Right atrium auricular region (tissue), 2 donors: ENCODE data around the gene UNC119. TPM values are rescaled to one million over a fixed set of nuclear protein-coding genes. Genes with fewer than 3 reads are reported as not detected.

Experiments
- DNase-seq: peaks from one replicate; pipeline ENCODE4 v3.0.0-alpha.2; 2019; ENCODE audit warnings: low spot score
- H3K27ac ChIP-seq, 2 donors: fragments of 200-600 bp; sonication (generic); 1 replicate in 1 of 2; 2 replicates in 1 of 2; pipeline ENCODE4 v1.5.1; 2016 to 2019
- H3K27me3 ChIP-seq, 2 donors: fragments of 200-600 bp; sonication (generic); one replicate each; pipeline versions ENCODE4 v1.5.1 to v1.6.0; 2017 to 2019
- H3K36me3 ChIP-seq: fragments of 200-600 bp; sonication (generic); one replicate; pipeline ENCODE4 v1.5.1; 2016
- H3K4me1 ChIP-seq, 2 donors: fragments of 200-600 bp; sonication (generic); one replicate each; pipeline versions ENCODE4 v1.5.1 to v1.6.0; 2017 to 2019
- H3K4me3 ChIP-seq, 2 donors: fragments of 200-600 bp; sonication (generic); 1 replicate in 1 of 2; 2 replicates in 1 of 2; pipeline ENCODE4 v1.5.1; 2017 to 2019; ENCODE audit warnings: mild to moderate bottlenecking in 1 of 2, moderate library complexity in 1 of 2
- H3K9me3 ChIP-seq, 2 donors: fragments of 200-600 bp; sonication (generic); one replicate each; pipeline ENCODE4 v1.5.1; 2019
- total RNA-seq, 2 donors: library from RNA; depleted of rRNA; stranded (reverse); fragments of >200 nt; gene quantifications; one replicate each; pipeline ENCODE4 v1.1.0, GENCODE V29; 2016
- TF ChIP-seq, protein P1 (sequence below), 2 donors: fragments of 200-600 bp; sonication (generic); IDR thresholded peaks; one replicate each; pipeline ENCODE4 v1.5.1; 2019; ENCODE audit warnings: antibody characterized with exemption in 2 of 2

UNC119 gene
- total RNA-seq, 2 donors from 2014 or later, result 19.6 to 30.3 TPM

- DNase-seq, result no peak
- H3K36me3 ChIP-seq, result no peaks in the 10 kb centered on the region
- H3K27me3 ChIP-seq, result no peaks in the 10 kb centered on the region
- no peaks in the 10 kb centered on the region for H3K4me1 ChIP-seq
- TF ChIP-seq, protein P1, sequence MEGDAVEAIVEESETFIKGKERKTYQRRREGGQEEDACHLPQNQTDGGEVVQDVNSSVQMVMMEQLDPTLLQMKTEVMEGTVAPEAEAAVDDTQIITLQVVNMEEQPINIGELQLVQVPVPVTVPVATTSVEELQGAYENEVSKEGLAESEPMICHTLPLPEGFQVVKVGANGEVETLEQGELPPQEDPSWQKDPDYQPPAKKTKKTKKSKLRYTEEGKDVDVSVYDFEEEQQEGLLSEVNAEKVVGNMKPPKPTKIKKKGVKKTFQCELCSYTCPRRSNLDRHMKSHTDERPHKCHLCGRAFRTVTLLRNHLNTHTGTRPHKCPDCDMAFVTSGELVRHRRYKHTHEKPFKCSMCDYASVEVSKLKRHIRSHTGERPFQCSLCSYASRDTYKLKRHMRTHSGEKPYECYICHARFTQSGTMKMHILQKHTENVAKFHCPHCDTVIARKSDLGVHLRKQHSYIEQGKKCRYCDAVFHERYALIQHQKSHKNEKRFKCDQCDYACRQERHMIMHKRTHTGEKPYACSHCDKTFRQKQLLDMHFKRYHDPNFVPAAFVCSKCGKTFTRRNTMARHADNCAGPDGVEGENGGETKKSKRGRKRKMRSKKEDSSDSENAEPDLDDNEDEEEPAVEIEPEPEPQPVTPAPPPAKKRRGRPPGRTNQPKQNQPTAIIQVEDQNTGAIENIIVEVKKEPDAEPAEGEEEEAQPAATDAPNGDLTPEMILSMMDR (IDR thresholded peaks at IDR 0.05), result no peak
- no peak overlapping the region for H3K27ac ChIP-seq
- no peaks in the 10 kb centered on the region for H3K9me3 ChIP-seq
- H3K4me3 ChIP-seq, result no peak overlapping the region
Observed at GRCh38 chr17:28497931-28498330, 54.5 kb downstream of the UNC119 start.

Other genes with a start within 250 kb of the UNC119 start
- 1 to 10 TPM; 3.2 to 3.4 TPM for gene TMEM97, start 233.4 kb downstream of the UNC119 start, total RNA-seq
- gene IFT20, start 217.2 kb downstream of the UNC119 start, total RNA-seq, result 10 to 100 TPM; 15.6 to 19.6 TPM
- 10 to 100 TPM; 28.1 to 47.6 TPM for gene TNFAIP1, start 216.9 kb downstream of the UNC119 start, total RNA-seq
- gene POLDIP2, start 195.1 kb downstream of the UNC119 start, total RNA-seq, result 100 to 1,000 TPM in 1 of 2 donors, 10 to 100 TPM in 1; 98.9 to 108 TPM
- gene SEBOX, start 187.4 kb downstream of the UNC119 start, total RNA-seq, result not detected
- gene VTN, start 182.3 kb downstream of the UNC119 start, total RNA-seq, result 10 to 100 TPM in 1 of 2 donors, 1 to 10 TPM in 1; 5.4 to 86.7 TPM
- gene SARM1, start 180.9 kb downstream of the UNC119 start, total RNA-seq, result 1 to 10 TPM; 6.2 to 7.7 TPM
- 1 to 10 TPM; 3.7 to 6.8 TPM for gene SLC46A1, start 146.4 kb downstream of the UNC119 start, total RNA-seq
- not detected for gene SLC13A2, start 79.0 kb downstream of the UNC119 start, total RNA-seq
- gene FOXN1, start 46.3 kb downstream of the UNC119 start, total RNA-seq, result not detected
- 10 to 100 TPM; 51.6 to 74.8 TPM for gene PIGS, start 18.9 kb upstream of the UNC119 start, total RNA-seq
- 100 to 1,000 TPM; 355 to 363 TPM for gene ALDOC, start 24.3 kb upstream of the UNC119 start, total RNA-seq
- 1 to 10 TPM in 1 of 2 donors, under 1 TPM in 1; 0.98 to 1.1 TPM for gene SPAG5, start 46.4 kb upstream of the UNC119 start, total RNA-seq
- 1 to 10 TPM; 1.3 to 1.8 TPM for gene RSKR, start 61.6 kb upstream of the UNC119 start, total RNA-seq
- gene BLTP2, start 92.5 kb upstream of the UNC119 start, total RNA-seq, result 10 to 100 TPM; 62.5 to 70.3 TPM
- 10 to 100 TPM; 23.0 to 32.5 TPM for gene SDF2, start 109.3 kb upstream of the UNC119 start, total RNA-seq
- gene SUPT6H, start 109.6 kb upstream of the UNC119 start, total RNA-seq, result 10 to 100 TPM; 28.5 to 45.4 TPM
- gene PROCA1, start 159.3 kb upstream of the UNC119 start, total RNA-seq, result 1 to 10 TPM in 1 of 2 donors, under 1 TPM in 1; 0.94 to 1.4 TPM
- gene RAB34, start 165.2 kb upstream of the UNC119 start, total RNA-seq, result 100 to 1,000 TPM in 1 of 2 donors, 10 to 100 TPM in 1; 55.8 to 139 TPM
- gene RPL23A, start 167.4 kb upstream of the UNC119 start, total RNA-seq, result 100 to 1,000 TPM; 231 to 505 TPM
- 1 to 10 TPM in 1 of 2 donors, not detected in 1; 1.7 TPM for gene TLCD1, start 173.6 kb upstream of the UNC119 start, total RNA-seq
- 1 to 10 TPM; 1.0 to 1.1 TPM for gene NEK8, start 176.2 kb upstream of the UNC119 start, total RNA-seq
- gene TRAF4, start 191.4 kb upstream of the UNC119 start, total RNA-seq, result 1 to 10 TPM; 3.3 to 6.7 TPM